Activated CD8-positive, alpha-beta memory T cell treated with anti-CD3 and anti-CD28 coated beads for 36 hours (primary cell): ENCODE results near the gene CEP164. TPM values are rescaled to one million over a fixed set of nuclear protein-coding genes. Genes with fewer than 3 reads are reported as not detected.
"Not testable (repeated sequence)": the region's sequence is repeated elsewhere in the genome, so short reads cannot be mapped to it uniquely, and the experiment has no call there.

Experiments
- CTCF ChIA-PET: fragments of 350-600 bp; sonication (Branson Sonifier 250); formaldehyde crosslinking; loops from one replicate; lab custom pipeline; 2021; ENCODE audit warnings: antibody characterized with exemption; lab: Charles Lee
- POLR2A ChIA-PET: fragments of 350-600 bp; sonication (Branson Sonifier 250); formaldehyde crosslinking; loops from one replicate; lab custom pipeline; 2021; ENCODE audit warnings: antibody characterized with exemption; lab: Charles Lee
- total RNA-seq, 2 experiments: library from RNA; stranded (reverse); gene quantifications; one replicate each; pipeline ENCODE4 v1.2.3, GENCODE V29; 2021

CEP164 gene
- total RNA-seq, 2 experiments from 2014 or later: 34.7 to 35.0 TPM

DNA sequence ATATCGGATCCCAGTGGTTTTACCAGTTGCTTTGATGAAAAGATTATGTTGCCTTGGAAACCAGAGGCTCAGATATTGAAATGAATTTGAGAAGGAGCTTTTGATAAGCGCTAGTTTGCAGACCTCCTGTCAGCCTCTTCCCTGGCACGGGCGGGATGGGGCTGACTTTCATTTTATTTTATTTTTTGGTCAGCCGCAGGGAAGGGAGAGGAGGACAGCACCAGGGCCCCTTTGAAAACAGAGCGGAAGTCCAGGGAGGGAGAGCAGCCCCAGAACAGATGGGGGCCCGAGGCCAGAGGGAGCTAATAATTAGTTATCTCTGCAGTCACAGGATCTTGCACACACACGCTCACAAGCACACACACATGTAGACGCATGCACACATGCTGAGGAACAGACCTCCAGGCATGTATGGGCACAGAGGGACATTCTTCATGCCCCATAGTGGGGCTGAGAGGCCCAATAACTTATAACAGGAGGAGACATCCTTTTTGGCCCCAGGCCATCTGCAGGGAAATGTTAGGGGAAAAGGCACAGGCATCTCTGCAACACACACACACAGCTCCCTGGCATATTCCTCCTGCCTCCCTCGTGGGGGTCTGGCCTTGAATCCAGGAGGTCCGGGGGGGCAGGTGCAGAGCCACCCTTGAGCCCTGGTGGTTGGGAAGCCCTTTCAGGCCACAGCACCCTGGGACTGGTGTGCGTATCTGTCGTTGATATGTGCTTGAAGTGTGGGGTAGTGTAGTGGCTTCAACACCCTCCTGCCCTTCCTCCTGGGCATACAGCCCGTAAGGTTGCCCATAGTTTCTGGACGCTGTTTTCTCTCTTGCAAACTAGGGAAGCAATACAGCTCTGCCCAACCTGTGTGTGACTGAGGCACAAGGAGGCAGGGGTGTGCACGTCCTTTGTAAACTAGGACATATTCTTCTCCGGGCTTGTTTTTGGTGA lies 117.3 kb downstream of the CEP164 start:
- POLR2A ChIA-PET: no interaction called here
- CTCF ChIA-PET: no interaction called here

DNA sequence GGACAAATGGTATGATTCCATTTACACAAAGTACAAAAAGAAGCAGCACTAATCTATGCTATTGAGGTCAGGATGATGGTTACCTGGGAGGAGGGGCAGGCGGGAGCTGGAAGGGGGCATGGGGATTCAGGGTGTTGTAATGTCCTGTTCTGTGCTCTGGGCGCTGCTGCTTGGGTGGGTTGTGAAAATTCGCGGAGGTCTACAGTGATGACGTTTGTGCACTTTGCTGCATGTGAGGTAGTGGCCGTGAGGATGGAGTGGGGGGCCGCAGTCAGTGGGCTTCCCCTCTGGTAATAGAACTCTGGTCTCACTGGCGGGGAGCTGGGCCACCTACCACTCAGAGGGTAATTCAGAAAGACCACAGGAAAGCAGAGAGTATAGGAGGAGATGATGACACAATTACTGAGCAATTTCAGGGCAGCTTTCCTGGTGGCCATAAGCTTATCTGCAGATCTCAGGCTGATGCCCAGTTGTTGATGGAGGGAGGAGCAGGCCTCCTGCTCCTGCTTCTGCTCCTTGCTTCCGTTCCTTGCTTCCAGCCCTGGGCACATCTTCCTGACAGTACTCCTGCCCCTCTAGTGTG lies 121.5 kb downstream of the CEP164 start:
- CTCF ChIA-PET: interaction anchor here (0.5 kb wide), 1 partner anchor 8 kb away, joined by 4 read pairs; no protein-coding TSS in a partner anchor
- POLR2A ChIA-PET: no interaction called here

DNA sequence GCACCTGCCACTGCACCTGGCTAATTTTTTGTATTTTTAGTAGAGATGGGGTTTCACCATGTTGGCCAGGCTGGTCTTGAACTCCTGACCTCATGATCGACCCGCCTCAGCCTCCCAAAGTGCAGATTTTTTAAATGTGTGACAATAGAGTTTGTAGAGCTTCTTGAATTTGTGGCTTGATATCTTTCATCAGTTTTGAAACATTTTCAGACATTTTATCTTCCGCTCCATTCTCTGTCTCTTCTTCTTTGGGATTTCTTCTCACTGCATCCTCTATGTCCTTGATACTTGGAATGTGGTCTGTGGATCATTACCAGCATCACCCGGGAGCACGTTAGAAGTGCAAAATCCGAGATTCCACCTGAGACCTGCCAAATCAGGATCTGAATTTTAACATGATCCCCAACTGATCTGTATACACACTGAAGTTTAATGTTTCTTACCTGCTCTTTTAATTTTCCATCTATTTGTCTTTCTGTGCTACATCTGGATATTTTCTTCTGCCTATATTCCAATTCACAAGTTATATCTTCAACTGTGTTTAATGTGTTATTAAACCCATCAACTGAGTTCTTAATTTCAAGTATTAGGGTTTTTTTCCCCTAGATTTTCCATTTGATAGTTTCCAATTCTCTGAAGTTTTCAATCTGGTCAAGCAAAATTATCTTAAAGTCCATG lies 126.4 kb downstream of the CEP164 start:
- ChIA-PET CTCF (no interaction called here), POLR2A (no interaction called here)

DNA sequence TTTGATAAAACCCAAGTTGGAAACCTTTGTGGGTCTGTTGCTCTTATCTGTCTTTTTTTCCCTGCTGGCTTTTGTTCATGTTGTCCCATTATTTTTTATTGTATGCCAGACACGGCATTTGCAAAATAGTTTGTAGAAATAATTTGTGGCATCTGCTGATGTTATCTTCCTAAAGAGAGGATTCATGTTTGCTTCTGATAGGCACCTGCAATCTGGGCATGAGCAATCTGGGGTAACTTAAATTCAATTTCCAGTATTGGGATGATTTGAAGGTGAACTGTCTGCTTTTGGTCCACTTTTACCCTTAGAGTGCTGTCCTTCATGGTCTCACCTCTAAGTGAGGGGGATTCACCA lies 126.9 kb downstream of the CEP164 start:
- CTCF ChIA-PET: no interaction called here
- POLR2A ChIA-PET: no interaction called here

DNA sequence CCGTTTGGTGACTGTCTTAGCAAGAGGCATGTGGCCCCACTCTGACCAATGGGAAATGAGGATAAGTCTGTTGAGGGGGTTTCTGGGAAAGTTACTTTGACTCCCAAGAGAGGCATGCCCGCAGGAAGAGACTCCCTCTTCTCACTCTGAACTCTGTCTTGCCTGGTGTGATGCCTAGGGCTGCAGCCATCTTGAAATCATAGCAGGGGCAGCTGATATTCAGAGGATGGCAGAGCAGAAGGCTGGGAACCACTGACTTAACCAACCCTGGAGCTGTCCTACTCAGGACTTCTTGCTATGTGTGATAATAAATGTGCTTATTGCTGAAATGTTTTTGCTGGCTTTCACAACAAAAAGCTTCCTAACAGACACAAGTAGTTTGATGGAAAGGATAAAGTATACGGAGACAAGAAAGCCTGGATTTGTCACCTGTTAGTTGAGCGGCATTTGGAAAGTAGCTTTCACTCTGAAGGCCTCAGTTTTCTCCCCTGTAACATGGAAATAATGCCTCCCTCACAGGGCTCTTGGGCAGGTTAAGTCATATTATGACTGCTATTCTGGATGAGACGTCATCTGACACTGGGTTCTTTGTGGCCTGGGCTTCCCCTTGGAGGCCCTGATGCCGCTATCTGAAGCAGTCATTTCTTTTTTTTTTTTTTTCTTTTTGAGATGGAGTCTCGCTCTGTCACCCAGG lies 128.5 kb downstream of the CEP164 start:
- ChIA-PET CTCF (interaction anchor here (0.7 to 1.5 kb wide), 3 partner anchors 13 to 361 kb away, joined by 3 to 4 read pairs (median 3); no protein-coding TSS in a partner anchor), POLR2A (no interaction called here)

DNA sequence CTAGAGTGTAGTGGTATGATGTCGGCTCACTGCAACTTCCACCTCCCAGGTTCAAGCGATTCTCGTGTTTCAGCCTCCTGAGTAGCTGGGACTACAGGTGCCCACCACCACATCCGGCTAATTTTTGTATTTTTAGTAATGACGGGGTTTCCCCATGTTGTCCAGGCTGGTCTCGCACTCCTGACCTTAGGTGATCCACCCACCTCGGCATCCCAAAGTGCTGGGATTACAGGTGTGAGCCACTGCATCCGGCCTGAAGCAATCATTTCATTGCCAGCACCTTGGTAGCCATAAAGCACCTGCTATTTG lies 129.0 kb downstream of the CEP164 start:
- POLR2A ChIA-PET: not testable (repeated sequence)
- CTCF ChIA-PET: interaction anchor here (0.7 to 1.5 kb wide), 3 partner anchors 13 to 361 kb away, joined by 3 to 4 read pairs (median 3); no protein-coding TSS in a partner anchor

DNA sequence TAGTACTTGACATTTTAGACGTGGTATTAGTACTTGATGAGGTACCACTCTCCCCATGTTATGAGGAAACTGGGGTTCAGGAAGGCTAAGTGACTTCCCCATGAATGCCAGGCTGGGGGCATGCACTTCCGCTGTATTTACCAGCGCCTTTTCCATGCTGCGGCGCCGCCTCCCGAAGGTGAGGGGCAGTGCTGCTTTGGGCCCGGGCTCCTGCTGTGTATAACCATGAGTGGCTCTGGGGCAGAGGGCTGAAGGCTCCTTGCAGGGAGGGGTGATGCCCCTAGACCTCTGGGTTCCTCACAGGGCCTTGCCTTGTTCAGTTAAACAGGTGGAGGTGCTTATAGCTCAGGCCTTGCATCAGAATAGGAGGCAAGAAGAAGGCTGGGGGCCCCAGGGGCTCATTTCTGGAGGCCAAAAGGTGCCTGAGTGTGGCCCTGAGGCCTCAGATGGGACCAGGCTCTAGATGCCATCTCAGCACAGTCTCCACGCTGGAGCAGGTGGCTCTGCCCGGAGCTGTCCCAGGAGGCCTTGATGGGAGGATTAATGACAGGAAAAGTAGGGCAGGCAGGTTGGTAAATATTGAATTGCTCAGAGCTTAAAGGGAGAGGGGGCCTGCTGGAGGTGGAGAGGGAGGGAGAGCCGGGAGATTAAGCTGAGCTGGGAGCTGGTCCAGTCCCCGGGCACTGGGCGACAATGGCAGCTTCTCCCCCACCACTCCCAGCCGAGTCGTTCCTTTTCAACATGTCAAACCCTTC lies 129.6 kb downstream of the CEP164 start:
- POLR2A ChIA-PET: no interaction called here

DNA sequence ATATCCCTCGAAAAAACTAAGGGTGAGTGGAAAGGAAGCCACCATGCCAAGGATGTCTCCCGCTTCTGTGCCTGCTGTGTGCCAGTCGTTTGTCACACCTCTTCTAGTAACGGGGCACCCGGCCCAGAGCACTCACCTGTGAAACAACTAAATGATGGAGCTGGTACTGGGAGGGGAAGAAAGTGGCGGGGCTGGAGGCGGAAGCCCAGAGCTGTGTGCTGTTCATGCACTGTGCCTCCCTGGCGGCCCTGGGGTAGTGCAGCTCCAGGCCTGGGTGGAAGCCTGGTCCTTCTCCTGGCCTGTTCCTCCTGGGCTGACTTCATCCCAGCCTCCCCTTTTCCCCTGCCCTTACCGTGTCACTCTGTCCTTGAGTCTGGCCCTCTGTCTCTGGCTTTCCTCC lies 130.2 kb downstream of the CEP164 start:
- ChIA-PET POLR2A (no interaction called here), CTCF (interaction anchor here (1.5 kb wide), 1 partner anchor 360 kb away, joined by 3 read pairs; no protein-coding TSS in a partner anchor)

More for the DNA sequence above, 129.6 kb downstream of the CEP164 start:
- CTCF ChIA-PET: interaction anchor here (0.7 to 1.5 kb wide), 2 partner anchors 17 to 360 kb away, joined by 3 to 4 read pairs; no protein-coding TSS in a partner anchor

DNA sequence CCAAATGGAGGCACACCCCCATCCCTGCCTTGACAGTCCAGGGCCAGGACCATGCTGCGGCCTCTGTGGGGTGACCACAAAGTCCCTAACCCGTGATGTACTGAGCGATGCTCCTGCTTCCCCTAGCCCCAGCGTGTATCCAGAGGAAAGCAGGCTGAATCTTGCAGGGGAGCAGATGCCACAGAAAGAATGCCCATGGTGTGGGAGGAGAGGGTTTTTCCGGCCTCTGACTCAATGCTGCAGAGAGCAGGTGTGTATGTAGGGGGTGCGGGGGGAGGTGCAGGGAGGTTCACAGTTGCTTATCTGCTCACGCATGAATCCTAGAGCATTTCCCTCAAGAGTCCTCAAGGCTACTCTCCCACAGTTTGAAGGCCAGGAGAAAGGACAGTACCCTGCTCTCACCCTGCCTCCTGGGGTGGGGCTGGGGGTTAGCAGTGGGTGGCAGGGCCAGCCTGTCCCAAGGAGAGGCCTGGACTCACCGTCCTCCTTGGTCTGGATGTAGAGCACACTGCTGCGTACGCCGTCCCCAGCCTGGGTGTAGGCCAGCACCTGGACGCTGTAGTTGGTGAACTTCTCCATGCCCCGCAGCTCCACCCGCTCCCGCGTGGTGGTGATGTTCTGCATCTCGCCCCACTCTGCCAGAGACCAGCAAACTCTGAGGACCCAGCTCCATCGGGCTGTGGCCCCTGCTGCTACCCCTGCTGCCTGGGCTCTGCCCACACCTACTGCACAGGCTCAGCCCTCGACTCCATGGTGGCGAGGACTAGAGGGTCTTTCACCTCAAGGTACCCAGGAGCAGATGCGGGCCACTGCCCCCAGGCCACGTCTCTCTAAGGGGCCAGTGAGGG lies 130.8 kb downstream of the CEP164 start:
- POLR2A ChIA-PET: no interaction called here
- CTCF ChIA-PET: interaction anchor here (1.2 kb wide), 1 partner anchor 32 kb away, joined by 3 read pairs; no protein-coding TSS in a partner anchor

DNA sequence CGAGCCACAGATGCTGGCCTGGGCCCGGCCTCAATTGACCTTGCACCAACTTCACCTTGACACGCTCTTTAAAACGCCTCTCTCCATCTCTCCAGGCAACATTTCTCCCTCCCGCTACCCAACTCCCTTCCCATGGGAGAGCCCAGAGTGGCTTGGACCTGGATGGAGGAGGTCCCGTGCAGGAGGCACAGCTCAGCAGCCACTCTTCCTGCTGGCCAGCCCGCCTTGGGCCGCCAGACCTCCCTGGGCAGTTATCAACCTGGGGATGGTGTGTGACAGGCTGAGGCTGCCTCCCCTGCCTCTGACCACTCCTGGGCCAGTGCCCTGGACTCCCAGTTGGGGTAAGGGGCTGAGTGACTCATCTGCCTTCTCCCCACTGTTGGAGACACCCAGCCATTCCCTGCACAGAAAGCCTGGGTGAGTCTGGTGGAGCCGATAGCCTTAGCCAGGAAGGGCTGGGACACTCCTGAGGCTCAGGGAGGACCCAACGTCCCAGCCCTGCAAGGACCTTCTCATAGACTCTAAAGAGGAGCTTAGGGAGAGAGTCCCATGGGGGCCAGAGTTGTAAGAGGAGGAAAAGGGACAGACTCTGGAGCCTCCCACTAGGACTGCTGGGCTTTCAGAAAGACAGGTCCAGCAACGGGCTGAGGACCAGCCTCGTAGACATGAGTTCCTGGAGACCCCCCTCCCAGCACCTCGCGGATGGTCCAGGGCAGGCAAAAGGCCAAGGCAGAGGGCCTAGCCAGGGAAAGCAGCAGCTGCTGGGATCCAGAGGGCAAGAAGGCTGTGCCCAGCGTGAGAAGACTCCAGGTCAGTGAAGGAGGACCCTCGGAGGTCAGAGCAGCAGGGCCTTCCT lies 131.7 kb downstream of the CEP164 start:
- CTCF ChIA-PET: interaction anchor here (1.2 kb wide), 1 partner anchor 33 kb away, joined by 3 read pairs; no protein-coding TSS in a partner anchor
- POLR2A ChIA-PET: no interaction called here

DNA sequence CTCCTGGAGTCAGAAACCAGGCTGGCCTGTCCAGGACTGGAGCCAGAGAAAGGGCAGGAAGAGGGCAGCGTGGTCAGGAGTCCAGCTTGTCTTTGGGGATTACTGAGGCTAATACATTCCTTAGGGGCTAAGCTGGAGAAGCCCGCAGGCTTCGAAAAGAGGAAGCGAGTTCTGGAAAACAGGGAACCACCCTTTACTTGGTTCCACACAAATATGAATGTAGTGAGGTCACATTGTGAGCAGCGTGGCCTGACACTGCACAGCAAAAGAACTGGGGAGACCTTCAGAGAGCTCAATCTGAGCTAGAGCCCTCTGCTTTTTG lies 132.3 kb downstream of the CEP164 start:
- CTCF ChIA-PET: interaction anchor here (1.2 kb wide), 1 partner anchor 34 kb away, joined by 3 read pairs; no protein-coding TSS in a partner anchor
- POLR2A ChIA-PET: no interaction called here

DNA sequence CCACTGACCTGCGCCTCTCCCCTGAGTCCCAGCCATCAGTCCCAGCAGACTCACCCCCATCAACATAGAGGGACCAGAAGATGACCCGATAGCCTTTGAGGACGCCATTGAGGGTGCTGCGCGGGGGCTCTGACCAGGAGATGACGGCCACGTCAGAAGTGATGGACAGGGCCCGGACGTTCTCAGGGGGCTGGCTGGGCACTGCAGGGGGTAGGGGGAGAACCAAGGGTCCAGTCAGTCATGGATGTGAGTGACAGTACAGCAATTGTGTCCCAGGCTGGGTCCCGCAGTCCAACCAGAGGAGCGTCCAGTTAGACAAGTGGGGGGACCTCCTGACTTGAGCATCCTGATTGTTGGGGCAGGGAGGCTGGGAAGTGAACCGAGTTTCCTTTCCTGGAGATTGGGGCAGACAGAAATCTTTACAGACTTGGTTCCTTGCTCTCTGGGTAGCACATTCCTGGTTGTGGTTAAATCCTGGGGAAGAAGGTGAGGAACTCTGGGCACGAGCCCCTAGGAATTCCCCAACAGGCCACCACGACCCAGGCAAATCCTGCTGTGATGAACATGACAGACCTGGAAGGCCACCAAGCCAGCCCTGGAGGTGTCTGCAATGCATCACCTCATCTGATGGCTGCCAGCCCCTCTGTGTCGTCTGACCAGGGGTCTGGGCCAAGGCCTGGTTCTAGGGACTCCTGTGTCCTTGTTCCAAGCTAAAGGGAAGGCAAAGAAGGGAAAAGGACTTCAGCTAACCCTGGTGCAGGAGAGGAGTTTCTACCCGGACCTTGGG lies 133.9 kb downstream of the CEP164 start:
- CTCF ChIA-PET: no interaction called here
- POLR2A ChIA-PET: no interaction called here

DNA sequence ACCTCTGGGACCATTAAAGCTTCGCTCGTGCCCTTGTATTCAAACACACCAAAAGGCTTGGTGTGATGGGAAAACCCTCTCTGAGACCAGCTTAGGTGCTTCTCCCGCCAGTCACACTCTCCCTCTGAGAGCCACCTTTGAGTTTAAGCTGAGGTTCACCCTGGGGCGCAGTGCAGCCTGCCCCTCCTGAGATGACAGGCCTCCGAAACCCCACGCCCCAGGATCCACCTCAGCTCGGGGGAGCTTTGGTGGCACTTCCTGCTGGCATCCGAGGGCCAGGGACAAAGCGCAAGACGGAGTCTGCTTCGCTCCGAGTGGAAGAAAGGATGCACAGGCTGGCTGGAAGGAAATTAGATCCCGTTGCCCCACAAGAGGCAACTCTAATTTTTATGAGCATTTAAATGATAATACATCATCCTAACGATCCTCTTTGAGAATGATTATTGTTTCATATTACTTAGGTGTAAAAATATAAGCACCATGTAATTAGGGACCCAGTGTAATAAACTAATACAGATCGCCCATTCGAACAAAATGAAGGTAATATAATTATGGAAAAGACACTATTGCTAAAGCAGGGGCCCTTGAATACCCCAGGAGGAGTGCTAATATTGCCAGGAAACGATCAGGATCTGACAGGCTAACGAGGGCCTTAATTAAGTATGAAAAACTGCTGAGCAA lies 134.7 kb downstream of the CEP164 start:
- CTCF ChIA-PET: no interaction called here
- POLR2A ChIA-PET: no interaction called here

DNA sequence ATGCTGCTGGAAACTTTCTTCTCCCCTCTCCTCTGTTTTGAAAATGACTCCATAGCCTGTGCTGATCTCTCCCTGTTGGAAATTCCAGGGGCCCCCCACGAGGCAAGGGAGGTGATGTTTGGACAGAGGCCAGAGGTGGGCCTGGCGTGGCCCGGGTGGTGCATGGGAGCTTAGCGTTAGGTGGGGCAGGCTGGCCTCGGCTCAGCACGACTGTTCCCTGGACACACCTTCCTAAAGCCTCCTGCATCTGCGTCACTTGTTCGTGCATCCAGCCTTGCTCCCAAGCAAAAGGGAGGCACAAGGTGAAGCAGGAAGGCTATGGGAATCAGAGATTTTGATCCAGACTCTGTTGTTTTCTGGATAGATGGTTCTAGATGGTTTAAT lies 135.2 kb downstream of the CEP164 start:
- CTCF ChIA-PET: interaction anchor here (1.3 kb wide), 1 partner anchor 36 kb away, joined by 4 read pairs; no protein-coding TSS in a partner anchor
- POLR2A ChIA-PET: no interaction called here
